Sigmoid colon (tissue), 4 donors: ENCODE data around the gene MLXIP.

Source experiments
- CTCF ChIP-seq, 4 experiments: fragments of 450-650 bp in 3 of 4; fragments of 200-600 bp in 1 of 4; IDR thresholded peaks; one replicate each; pipeline ENCODE4 v1.5.1; 2016 to 2019; ENCODE audit warnings: antibody characterized with exemption in 4 of 4, mild to moderate bottlenecking in 3 of 4, moderate library complexity in 2 of 4
- EP300 ChIP-seq, 4 donors: sonication (generic); formaldehyde crosslinking; IDR thresholded peaks; one replicate each; pipeline ENCODE4 v1.6.1; 2017; ENCODE audit warnings: antibody characterized with exemption in 4 of 4
- POLR2A ChIP-seq, 2 donors: fragments of 450-650 bp; IDR thresholded peaks; one replicate each; pipeline ENCODE4 v1.6.1; 2016; ENCODE audit warnings: antibody characterized with exemption in 2 of 2, mild to moderate bottlenecking in 2 of 2, moderate library complexity in 2 of 2

- TF ChIP-seq CTCF (IDR thresholded peaks at IDR 0.05) (no peak), POLR2A (IDR thresholded peaks at IDR 0.05) (no peak), EP300 (IDR thresholded peaks at IDR 0.05) (no peak)
Measured at GRCh38 chr12:122086116-122086515, 7.6 kb downstream of the MLXIP start.
